Loucy (cell line): ENCODE measurements around the gene ATF7IP.
"Not testable (repeated sequence)": the region's sequence is repeated elsewhere in the genome, so short reads cannot be mapped to it uniquely, and the experiment has no call there.

Source experiments
- H2AFZ ChIP-seq: fragments of 200-600 bp; sonication (generic); 2 replicates; pipeline ENCODE4 v1.6.0; 2016; ENCODE audit warnings: antibody characterized with exemption, mild to moderate bottlenecking, low read length, moderate library complexity
- H3F3A ChIP-seq: fragments of 200-600 bp; 2 replicates; pipeline ENCODE4 v1.6.0; 2016; ENCODE audit warnings: antibody characterized with exemption, low read depth, mild to moderate bottlenecking
- H3K27me3 ChIP-seq: fragments of 200-600 bp; sonication (generic); 2 replicates; pipeline ENCODE4 v1.6.1; 2014; ENCODE audit warnings: low read length, mild to moderate bottlenecking; ENCODE audit not compliant: insufficient read depth, poor library complexity, severe bottlenecking
- H3K36me3 ChIP-seq: fragments of 200-600 bp; sonication (generic); 2 replicates; pipeline ENCODE4 v1.6.1; 2016; ENCODE audit warnings: low read length; ENCODE audit not compliant: insufficient read depth
- H3K4me1 ChIP-seq: fragments of 200-600 bp; sonication (generic); 2 replicates; pipeline ENCODE4 v1.5.1; 2014; ENCODE audit warnings: low read length, mild to moderate bottlenecking; ENCODE audit not compliant: insufficient read depth, poor library complexity, severe bottlenecking
- H3K4me2 ChIP-seq: fragments of 200-600 bp; sonication (generic); 2 replicates; pipeline ENCODE4 v1.6.0; 2014; ENCODE audit warnings: antibody characterized with exemption, low read length, low read depth, mild to moderate bottlenecking; ENCODE audit not compliant: poor library complexity, severe bottlenecking
- H3K4me3 ChIP-seq: fragments of 200-600 bp; sonication (generic); 2 replicates; pipeline ENCODE4 v1.5.1; 2014; ENCODE audit warnings: low read length, mild to moderate bottlenecking, mixed read lengths; ENCODE audit not compliant: poor library complexity, severe bottlenecking
- H3K79me2 ChIP-seq: fragments of 200-600 bp; sonication (generic); 2 replicates; pipeline ENCODE4 v1.6.1; 2014; ENCODE audit warnings: low read length; ENCODE audit not compliant: insufficient read depth
- H3K9ac ChIP-seq: fragments of 200-600 bp; sonication (generic); 2 replicates; pipeline ENCODE4 v1.6.0; 2014; ENCODE audit warnings: mild to moderate bottlenecking, low read depth, low read length, moderate library complexity; ENCODE audit not compliant: poor library complexity, severe bottlenecking
- H3K9me2 ChIP-seq: fragments of 200-600 bp; sonication (generic); replicated peaks from 2 replicates; pipeline ENCODE4 v1.6.1; 2016; ENCODE audit warnings: low read depth, low read length, mixed read lengths
- H3K9me3 ChIP-seq: fragments of 200-600 bp; sonication (generic); 2 replicates; pipeline ENCODE4 v1.6.1; 2014; ENCODE audit warnings: mild to moderate bottlenecking, antibody characterized with exemption, low read length, low read depth; ENCODE audit not compliant: insufficient read depth
- H4K20me1 ChIP-seq: fragments of 200-600 bp; sonication (generic); 2 replicates; pipeline ENCODE4 v1.6.0; 2014; ENCODE audit warnings: antibody characterized with exemption, low read length, mild to moderate bottlenecking; ENCODE audit not compliant: insufficient read depth, poor library complexity, severe bottlenecking
- CTCF ChIP-seq: fragments of 200-600 bp; sonication (generic); conservative IDR thresholded peaks from 2 replicates; pipeline ENCODE4 v1.5.1; 2014; ENCODE audit warnings: mild to moderate bottlenecking, antibody characterized with exemption, low read length
- EZH2phosphoT487 ChIP-seq: fragments of 200-600 bp; IDR thresholded peaks from 2 replicates; pipeline ENCODE4 v1.6.1; 2018; ENCODE audit warnings: antibody characterized with exemption, mild to moderate bottlenecking, moderate library complexity, borderline replicate concordance

ATF7IP gene

GRCh38 chr12:14327711-14328110 is 37.8 kb upstream of the ATF7IP start:
- H3K9ac ChIP-seq = no peak overlapping the region
- no peaks in the 10 kb centered on the region for H3K9me3 ChIP-seq
- H2AFZ ChIP-seq = no peak overlapping the region
- no peaks in the 10 kb centered on the region for H3K9me2 ChIP-seq
- no peaks in the 10 kb centered on the region for H3F3A ChIP-seq
- no peaks in the 10 kb centered on the region for H3K36me3 ChIP-seq
- no peaks in the 10 kb centered on the region for H3K4me1 ChIP-seq
- no peaks in the 10 kb centered on the region for H3K79me2 ChIP-seq
- TF ChIP-seq CTCF = no peak
- no peak for TF ChIP-seq EZH2phosphoT487
- H3K27me3 ChIP-seq = no peaks in the 10 kb centered on the region
- H3K4me2 ChIP-seq = no peak overlapping the region
- no peak overlapping the region for H3K4me3 ChIP-seq
- no peaks in the 10 kb centered on the region for H4K20me1 ChIP-seq

- TF ChIP-seq EZH2phosphoT487 = no peak
- no peak for TF ChIP-seq CTCF
- Histone ChIP-seq H3K9ac (no peak overlapping the region), H3K79me2 (no peaks in the 10 kb centered on the region), H3K9me3 (no peaks in the 10 kb centered on the region), H3K36me3 (no peaks in the 10 kb centered on the region), H3K4me3 (no peak overlapping the region), H3K27me3 (no peaks in the 10 kb centered on the region), H3K9me2 (no peaks in the 10 kb centered on the region), H2AFZ (no peak overlapping the region), H3K4me2 (no peak overlapping the region), H3F3A (no peaks in the 10 kb centered on the region), H3K4me1 (no peaks in the 10 kb centered on the region), H4K20me1 (no peaks in the 10 kb centered on the region)
Observed at GRCh38 chr12:14332482-14332881, 33.0 kb upstream of the ATF7IP start.

GRCh38 chr12:14340371-14340770 is 25.1 kb upstream of the ATF7IP start:
- Histone ChIP-seq H2AFZ (no peak overlapping the region), H3K4me3 (no peak overlapping the region), H3F3A (no peaks in the 10 kb centered on the region), H3K4me1 (no peaks in the 10 kb centered on the region), H3K27me3 (no peaks in the 10 kb centered on the region), H3K4me2 (no peak overlapping the region), H3K79me2 (no peaks in the 10 kb centered on the region), H3K36me3 (no peaks in the 10 kb centered on the region), H3K9me2 (no peaks in the 10 kb centered on the region), H3K9me3 (peaks cover 11% of the 10 kb centered on the region; the same call in 1 of the 2 replicates), H3K9ac (no peak overlapping the region), H4K20me1 (no peaks in the 10 kb centered on the region)
- TF ChIP-seq EZH2phosphoT487 (no peak), CTCF (no peak)

GRCh38 chr12:14351524-14351923 is 14.0 kb upstream of the ATF7IP start:
- H3K79me2 ChIP-seq, H2AFZ ChIP-seq, H3K4me2 ChIP-seq, H3K4me1 ChIP-seq, H3K27me3 ChIP-seq, H3K36me3 ChIP-seq, H3K9me2 ChIP-seq, H3K9me3 ChIP-seq, H3K9ac ChIP-seq, H4K20me1 ChIP-seq, H3K4me3 ChIP-seq, H3F3A ChIP-seq: not testable (repeated sequence)

GRCh38 chr12:14352066-14352465 is 13.4 kb upstream of the ATF7IP start:
- H3K79me2 ChIP-seq, H4K20me1 ChIP-seq, H3K27me3 ChIP-seq, H3K36me3 ChIP-seq, H2AFZ ChIP-seq, H3K9ac ChIP-seq, H3K4me1 ChIP-seq, H3K4me2 ChIP-seq, H3K9me2 ChIP-seq, H3F3A ChIP-seq, H3K9me3 ChIP-seq, H3K4me3 ChIP-seq: not testable (repeated sequence)

GRCh38 chr12:14354665-14355064 is 10.8 kb upstream of the ATF7IP start:
- H3K4me1 ChIP-seq, H2AFZ ChIP-seq, H3K79me2 ChIP-seq, H3K9ac ChIP-seq, H3K9me3 ChIP-seq, H3K27me3 ChIP-seq, H3K9me2 ChIP-seq, H3K4me3 ChIP-seq, H3K4me2 ChIP-seq, H4K20me1 ChIP-seq, H3K36me3 ChIP-seq, H3F3A ChIP-seq: not testable (repeated sequence)
